ENCODE measurements around the gene MUSK. TPM values are rescaled to one million over a fixed set of nuclear protein-coding genes. Genes with fewer than 3 reads are reported as not detected.

MUSK gene
- total RNA-seq, 1 donor from 2014 or later: not detected

DNA sequence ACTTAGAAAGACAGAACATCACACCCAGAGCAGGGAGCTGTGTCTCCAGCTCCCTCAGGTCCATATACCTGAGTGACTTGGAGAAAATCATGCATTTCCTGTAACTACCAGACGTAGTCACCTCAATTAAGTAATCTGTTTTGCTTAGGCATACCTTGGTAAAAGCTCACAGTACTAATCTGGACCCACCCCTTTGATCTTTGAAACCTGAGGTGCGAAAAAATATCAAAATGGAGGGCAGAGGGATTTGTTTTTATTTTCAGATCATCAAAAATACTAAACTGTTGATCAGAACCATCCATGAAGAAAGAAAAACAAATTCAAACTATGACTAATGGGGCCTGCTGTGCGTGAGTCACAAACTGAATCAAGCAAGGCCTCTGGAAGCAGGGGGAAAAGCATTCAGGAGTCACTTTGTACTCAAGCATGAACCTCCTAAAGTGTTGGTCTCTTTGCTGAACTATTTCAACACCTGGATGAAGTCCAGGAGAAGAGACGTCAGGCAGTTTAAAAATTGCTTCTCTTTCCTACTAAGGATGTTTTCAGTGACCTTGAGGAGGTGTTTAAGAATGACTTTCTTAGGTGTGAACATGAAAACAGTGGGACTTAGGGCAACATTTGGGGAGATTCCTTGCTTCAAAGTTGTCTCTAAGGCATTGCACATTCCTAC, 76.3 kb downstream of the MUSK start:
- no peaks in the 10 kb centered on the region for H3K36me3 ChIP-seq (ENCODE audit: control insufficient read depth, insufficient read depth, low read length)

GRCh38 chr9:110745676-110746075, 77.1 kb downstream of the MUSK start:
- Histone ChIP-seq H3K4me3 (ENCODE audit: low read depth, low read length) (no peak overlapping the region), H3K36me3 (ENCODE audit: control insufficient read depth, insufficient read depth, low read length) (no peaks in the 10 kb centered on the region), H3K27me3 (ENCODE audit: control insufficient read depth, insufficient read depth, low read length) (no peaks in the 10 kb centered on the region)
- no peak for DNase-seq (ENCODE audit: low read depth)
- no peak for TF ChIP-seq CTCF (IDR thresholded peaks at IDR 0.05; ENCODE audit: insufficient read depth, low read length, poor library complexity, severe bottlenecking)

More for the DNA sequence above, 76.3 kb downstream of the MUSK start:
- H3K4me3 ChIP-seq (ENCODE audit: low read depth, low read length): no peak overlapping the region
- DNase-seq (ENCODE audit: low read depth): peak; percentile 94
- TF ChIP-seq CTCF (IDR thresholded peaks at IDR 0.05; ENCODE audit: insufficient read depth, low read length, poor library complexity, severe bottlenecking): no peak
- H3K27me3 ChIP-seq (ENCODE audit: control insufficient read depth, insufficient read depth, low read length): no peaks in the 10 kb centered on the region

GRCh38 chr9:110746211-110746930, 77.8 kb downstream of the MUSK start:
- DNase-seq (ENCODE audit: low read depth): no peak
- TF ChIP-seq CTCF (IDR thresholded peaks at IDR 0.05; ENCODE audit: insufficient read depth, low read length, poor library complexity, severe bottlenecking): no peak

DNA sequence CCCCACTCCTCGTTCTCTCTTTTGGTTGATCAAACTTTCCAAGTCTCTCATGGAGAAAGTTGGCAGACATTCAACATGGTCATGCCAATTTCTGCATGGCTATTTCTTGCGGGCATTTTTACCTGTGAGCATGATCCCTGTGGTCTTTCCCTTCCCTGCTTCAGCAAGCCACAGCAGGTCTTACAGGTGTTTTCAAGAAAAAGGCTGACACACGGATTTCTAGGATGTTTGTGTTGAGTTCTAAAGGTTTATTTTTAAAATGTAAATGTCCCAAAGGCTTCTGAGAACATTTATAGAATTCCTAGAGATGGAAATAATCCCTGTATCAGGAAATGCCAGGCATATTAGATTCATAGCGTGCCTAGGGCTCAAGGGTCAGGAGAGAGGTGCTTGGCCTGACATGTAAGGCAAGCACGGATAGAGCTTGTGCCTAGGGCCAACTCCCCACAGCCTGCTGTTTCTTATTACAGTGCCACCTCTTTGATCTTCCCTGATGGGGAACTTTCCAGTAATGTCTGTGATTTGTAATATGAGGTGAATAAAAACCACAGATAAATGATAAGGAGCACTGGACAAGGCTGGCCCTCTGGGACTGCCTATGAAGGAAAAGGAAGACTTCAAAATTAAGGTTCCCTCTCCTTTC, 79.8 kb downstream of the MUSK start:
- Histone ChIP-seq H3K27me3 (ENCODE audit: control insufficient read depth, insufficient read depth, low read length) (no peaks in the 10 kb centered on the region), H3K36me3 (ENCODE audit: control insufficient read depth, insufficient read depth, low read length) (no peaks in the 10 kb centered on the region), H3K4me3 (ENCODE audit: low read depth, low read length) (no peak overlapping the region)
- no peak for DNase-seq (ENCODE audit: low read depth)
- no peak for TF ChIP-seq CTCF (IDR thresholded peaks at IDR 0.05; ENCODE audit: insufficient read depth, low read length, poor library complexity, severe bottlenecking)

More at GRCh38 chr9:110746211-110746930, 77.8 kb downstream of the MUSK start:
- Histone ChIP-seq H3K27me3 (ENCODE audit: control insufficient read depth, insufficient read depth, low read length) (no peaks in the 10 kb centered on the region), H3K4me3 (ENCODE audit: low read depth, low read length) (no peak overlapping the region), H3K36me3 (ENCODE audit: control insufficient read depth, insufficient read depth, low read length) (no peaks in the 10 kb centered on the region)

DNA sequence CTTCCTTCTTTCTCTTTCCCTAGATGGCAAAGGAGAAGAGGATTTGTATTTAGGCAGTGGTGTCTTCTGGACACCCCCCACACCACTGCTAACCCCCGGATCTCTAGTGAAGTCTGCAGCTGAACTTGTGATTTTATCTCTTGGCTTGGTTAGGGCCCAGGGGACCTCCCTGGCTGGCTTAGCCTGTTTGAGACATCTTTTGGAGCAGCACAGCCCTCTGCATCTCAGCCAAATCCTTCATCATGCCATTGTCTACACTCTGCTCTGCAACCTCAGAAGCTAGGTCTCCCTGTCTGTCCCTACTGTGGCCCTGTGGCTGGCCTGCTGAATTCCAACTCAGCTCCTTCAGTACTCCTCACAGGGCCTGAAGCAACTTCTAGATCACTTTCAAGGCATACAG, 81.7 kb downstream of the MUSK start:
- H3K36me3 ChIP-seq (ENCODE audit: control insufficient read depth, insufficient read depth, low read length): no peaks in the 10 kb centered on the region
- DNase-seq (ENCODE audit: low read depth): no peak
- H3K27me3 ChIP-seq (ENCODE audit: control insufficient read depth, insufficient read depth, low read length): no peaks in the 10 kb centered on the region
- H3K4me3 ChIP-seq (ENCODE audit: low read depth, low read length): no peak overlapping the region
- no peak for TF ChIP-seq CTCF (IDR thresholded peaks at IDR 0.05; ENCODE audit: insufficient read depth, low read length, poor library complexity, severe bottlenecking)

Data from kidney epithelial cell (primary cell).